DMS153 treated with DMSO at 0.1 percent for 48 hours (cell line): ENCODE results near the gene HCN4.
"Not testable (repeated sequence)": the region's sequence is repeated elsewhere in the genome, so short reads cannot be mapped to it uniquely, and the experiment has no call there.

Experiments used
- DNase-seq: peaks from one replicate; lab custom pipeline; 2025; ENCODE audit not compliant: unreplicated experiment; lab: John Stamatoyannopoulos, UW

The HCN4 gene

DNA sequence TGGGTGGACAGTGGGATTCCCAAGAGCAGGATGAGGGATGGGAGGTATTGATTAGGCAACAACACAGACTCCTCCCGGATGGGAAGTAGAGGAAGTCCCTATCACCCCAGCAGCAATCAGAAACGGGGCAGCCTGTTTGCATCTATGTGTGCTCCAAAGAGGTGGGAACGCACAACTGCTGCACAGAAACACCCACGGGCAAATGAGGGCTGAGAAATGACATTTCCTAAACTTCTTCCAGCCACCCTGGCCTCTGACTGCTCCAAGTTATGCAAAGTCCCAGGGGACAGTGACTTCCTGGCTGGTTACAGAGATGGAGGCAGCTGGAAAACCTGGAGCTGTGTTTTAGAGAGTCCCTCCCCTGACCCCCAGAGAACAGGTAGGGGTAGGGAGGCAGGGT lies 42.6 kb downstream of the HCN4 start:
- no peak for DNase-seq

DNA sequence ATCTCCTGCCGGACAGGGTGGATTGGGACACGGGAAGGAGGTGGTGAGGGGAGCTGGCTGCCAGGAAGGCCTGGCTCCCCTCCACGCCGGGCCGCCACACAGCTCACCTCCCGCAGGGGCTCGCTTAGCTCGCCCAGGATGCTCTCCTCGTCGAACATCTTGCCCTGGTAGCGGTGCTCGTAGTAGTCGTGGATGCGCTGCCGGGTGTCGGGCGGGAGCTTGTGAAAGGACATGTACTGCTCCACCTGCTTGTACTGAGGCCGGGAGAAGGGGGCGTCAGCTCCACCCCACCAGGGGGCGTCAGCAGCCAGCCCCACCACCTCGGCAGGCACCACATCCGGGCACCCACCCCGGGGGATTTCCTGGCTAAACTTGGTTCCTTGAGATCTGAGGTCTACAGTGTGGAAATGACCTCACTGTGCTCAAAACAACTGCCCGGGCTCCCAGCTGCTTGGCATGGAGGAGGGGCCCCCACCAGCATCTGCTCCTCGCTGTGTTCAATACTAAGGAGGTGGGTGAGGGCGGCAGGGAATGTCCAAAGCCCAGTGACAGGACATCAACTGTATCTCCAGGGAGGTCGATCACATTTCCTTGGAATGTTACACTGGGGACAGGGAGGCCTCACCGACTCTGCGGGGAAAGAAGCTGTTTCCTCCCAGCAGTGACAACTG lies 43.4 kb downstream of the HCN4 start:
- no peak for DNase-seq

DNA sequence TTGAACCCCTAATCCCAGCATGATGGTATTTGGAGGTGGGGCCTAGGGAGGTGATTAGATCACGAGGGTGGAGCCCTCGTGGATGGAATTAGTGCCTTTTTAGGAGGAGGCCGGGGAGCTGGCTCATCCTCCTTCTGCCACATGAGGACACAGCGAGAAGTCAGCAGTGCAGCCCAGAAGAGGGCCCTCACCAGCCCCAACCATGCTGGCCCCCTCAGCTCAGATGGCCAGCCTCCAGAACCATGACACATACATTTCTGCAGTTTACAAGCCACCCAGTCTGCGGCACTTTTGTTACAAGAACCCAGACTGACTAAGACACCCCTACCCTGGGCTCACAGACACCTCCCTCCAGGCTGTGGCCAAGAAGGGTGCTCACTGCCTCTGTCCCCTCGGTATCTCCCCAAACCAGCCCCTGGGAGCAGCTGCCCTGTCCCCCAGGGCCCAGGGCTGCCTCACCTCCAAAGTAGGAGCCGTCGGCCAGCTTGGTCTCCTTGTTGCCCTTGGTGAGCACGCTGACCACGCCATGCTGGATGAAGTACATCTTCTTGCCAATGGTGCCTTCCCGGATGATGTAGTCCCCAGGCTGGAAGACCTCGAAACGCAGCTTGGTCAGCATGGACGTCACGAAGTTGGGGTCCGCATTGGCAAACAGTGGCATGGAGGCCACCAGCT lies 44.1 kb downstream of the HCN4 start:
- no peak for DNase-seq

DNA sequence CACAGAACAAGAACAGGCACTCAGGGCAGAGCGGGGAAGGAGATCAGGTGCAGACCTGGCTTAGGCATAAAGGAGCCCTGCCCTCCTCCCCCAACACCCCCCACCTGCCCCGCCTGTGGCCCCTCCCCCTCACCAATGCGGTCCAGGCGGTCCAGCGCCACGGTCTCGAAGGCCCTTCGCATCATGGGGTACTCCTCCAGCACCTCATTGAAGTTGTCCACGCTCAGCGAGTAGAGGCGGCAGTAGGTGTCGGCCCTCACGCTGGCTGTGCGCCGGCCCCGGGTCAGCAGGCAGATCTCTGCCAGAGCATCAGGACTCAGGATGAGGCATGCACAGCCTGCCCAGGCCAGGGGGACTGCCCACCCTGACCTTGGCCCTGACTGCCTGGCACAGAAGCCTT lies 44.8 kb downstream of the HCN4 start:
- DNase-seq, result no peak

DNA sequence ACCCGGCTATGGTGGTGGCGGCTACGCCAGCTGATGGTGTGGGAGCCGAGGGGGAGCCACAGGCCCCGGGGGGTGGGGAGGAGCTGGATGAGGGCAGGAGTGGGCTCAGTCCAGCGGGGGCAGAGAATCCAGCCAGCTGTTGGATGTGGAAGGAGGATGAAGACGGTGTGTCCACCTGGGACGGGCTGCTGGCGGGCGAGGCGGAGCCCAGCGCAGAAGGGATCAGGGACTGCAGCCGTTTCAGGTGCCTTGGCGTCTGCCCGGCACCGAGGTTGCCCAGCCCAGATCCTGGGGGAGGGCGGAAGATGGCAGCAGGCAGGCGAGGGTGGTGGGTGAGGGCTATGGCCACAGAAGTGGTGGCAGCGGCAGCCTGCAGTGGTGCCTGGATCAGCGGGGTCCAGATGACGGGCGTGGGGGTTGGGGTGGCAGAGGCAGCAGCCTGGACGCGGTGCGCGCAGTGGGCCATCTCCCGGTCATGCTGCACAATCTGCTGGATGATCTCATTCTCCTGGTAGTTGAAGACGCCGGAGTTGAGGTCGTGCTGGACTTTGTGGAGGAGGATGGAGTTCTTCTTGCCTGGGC lies 45.3 kb downstream of the HCN4 start:
- no peak for DNase-seq

DNA sequence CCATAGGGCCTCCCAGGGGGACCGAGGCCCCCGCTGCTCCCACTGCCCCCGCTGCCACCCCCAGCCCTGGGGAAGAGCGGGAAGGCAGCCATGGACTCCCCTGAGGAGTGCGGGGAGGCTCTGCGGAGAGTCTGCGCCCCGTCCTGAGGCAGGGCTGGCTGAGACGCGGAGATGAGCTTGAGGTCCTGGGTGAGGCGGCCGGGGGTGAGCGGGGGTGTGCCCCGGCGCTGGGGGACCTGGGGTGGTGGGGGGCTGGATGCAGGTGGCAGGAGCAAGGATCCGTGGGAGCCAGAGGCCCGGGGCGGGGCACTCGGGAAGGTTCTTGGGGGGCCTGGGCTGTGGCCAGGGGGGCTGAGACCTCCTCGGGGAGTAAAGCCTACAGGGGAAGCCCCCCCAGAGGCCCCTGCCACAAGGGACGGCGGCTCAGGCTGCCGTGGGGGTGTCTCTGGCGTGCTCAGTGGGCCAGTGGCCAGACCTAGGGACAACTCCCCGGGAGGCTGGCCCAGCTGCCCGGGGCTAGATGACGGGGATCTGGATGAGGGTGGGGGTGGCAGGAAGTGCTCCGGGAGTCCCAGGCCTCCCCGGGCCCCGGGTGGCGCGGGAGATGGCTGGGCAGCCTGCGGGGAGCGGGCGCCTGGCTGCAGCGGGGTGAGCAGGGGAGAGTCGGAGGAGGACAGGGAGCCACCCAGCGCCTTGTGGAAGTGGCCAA lies 45.9 kb downstream of the HCN4 start:
- no peak for DNase-seq

DNA sequence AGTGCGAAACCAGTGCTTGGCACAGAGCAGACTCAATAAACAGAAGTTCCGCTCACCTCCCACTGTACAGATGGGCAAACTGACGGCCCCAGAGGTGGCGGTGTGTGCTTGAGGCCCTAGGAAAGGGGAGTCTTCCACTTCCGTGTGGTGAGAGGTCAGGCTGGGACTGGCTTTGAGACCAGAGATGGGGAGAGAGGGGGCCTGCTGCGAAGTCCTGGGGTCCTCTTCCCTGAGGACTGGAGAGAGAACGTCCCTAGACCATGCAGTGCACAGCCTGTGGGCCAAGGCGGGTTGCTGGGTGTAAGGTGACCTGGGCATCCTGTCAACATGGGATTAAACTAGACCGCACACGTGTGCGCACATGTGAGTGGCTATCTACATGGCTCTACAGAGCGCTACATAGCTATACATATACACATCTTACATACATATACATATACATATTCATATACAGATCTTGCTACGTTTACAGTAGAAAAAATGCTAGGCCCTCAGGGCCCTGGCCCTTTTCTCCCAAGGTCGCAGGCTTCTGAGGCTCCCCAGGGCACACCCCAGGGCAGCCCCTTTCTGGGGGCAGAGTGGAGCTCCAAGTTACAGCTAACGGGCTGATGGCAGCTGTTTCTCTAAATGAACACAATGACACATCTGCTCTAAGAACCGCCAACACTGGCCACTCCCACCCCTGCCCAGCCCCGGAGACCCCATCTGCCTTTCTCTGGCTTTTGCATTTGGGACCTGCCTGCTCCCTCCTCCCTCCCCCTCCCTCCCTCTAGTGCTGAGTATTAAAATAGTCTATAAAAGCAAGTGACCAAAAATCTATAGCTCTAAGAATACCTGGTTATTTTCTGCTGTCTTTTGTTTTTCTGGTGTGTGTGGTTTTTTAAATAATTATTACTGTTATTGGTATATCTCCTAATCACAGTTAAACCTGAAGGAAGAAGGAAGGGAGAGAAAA lies 47.0 kb downstream of the HCN4 start:
- no peak for DNase-seq

DNA sequence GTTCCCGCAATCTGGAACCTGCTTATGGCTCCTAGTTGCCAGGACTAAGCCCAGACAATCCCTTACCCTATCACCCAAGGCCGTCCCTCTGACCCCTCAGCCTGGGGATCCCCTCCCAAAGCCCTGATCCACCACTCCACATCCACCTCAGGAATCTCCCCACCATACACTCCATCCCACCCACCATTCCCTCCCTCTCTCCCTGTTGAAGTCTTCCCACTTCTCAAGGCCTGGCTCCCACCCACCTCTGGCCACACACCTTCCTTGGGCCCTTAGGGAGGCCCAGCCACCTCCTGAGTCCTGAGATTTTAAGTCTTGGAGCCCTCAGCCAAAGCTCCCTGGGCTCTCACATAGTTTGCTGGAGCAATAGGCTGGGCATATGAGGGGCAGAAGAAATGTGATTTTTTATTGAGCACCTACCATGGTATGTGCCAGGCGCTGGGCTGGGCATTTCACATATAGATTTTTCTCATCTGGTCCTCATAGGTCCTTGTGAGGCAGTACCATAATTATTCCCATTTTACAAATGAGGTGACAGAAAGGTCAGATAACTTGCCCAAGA lies 48.1 kb downstream of the HCN4 start:
- DNase-seq, result no peak

DNA sequence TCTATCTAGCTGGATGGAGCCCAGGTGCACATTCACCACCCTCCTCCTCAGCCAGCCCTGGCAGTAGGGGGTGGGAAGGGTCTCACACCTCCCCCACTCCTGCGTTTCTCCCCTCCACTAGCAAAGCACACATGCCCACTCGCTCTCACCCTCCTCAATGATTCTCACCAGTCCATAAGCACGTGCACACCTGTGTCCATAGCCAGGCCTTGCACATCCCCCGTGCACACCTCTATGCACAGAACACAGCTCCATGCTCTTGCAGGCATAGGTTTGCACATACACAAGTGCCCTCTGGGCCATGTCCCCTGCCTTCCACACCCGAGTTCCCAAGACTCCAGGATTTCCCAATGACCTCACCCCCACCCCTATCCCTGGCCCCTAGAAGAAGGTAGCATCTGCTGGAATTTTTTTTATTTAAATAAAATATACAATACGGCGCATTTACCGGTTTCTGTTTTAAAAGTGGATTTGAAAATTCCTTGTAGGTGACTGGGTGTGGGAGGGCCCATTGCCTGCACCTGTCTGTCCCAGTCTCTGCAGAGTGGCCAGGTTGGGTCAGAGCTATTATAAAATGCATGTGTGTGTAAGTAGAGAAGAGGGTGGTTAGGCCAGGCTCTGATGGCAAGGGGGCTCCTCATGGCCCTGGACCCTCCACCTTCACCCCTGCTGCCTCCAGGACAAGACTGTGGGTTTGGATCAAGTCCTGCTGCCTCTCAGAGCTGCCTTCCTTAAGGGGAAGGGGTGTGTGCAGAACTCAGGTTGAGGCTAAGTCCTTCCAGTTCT lies 49.1 kb downstream of the HCN4 start:
- no peak for DNase-seq

DNA sequence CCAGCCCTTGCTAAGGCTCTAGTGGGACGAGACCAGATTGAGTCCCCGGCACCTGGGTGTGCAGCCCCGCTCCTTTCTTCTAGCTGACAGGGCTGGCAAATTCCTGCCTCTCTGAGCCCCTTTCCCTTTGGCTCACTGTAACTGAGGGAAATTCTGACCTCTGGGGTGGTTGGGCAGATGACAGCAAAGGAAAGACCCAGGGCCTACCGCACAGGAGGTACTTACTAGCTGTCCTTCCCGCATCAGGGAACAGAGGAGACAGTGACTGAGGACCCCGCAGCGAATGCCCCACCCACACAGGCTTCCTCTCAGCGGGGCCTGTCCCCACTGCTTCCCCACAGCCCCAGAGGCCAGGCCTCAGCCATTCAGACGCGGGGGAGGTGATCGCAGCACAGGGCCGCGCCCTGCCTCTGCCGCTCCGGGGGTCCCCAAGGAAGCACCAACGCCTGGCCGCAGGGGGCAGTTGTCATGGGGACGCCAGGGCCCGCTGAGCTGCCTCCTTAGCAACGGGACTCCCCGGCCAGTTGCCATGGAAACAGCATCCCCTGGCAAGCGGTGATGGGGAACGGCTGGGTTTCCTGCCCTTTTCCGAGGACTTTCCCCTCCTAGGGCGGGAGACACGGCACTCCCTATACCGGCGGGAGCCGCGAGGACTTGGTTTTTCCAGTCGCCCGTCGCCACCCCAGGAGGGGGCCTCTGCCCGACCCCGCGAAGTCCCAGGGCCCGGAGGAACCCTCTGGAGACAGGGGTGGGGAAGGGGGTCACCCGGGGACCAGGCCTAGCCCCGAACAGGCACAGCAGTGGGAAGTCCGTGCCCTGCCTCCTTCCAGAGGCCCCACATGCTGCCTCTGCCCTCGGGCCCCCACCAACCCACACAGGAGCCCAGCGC lies 50.1 kb downstream of the HCN4 start:
- no peak for DNase-seq

DNA sequence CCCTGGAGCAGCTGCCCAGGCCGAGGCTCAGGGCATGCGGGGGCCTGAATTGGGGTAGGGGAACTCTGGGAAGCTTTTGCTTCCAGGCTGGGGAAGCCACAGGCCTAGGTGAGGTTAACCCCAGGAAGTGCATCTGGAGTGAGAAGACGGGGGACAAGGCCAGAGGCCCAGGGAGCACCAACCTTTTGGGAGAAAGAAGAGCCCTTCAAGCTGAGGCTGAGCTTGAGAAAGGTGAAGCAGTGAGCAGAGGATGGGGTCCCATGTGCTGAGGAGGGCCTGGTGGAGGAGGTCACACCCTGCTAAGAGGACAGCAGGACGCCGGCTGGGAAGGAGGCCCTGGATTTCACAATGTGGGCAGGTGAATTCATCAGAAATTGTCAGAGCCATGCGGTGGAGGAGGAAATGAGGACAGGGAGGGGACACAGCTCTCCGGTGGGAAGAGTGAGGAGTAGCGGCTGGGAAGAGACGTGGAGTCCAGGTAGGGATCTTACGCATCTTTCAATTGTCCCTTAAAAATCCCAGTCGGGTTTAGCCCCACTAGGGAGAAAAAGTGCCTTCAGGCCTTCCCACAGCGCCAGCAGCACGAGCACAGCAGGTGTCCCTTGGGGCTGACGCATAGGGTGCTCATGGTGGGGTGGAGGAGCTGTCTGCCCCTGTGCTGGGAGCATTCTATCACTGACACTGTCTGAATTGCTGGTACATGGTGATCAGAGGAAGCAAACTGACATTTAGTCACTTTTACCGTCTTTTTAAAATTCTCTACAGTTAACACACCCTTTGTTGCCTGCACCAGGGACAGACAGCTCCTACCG lies 50.9 kb downstream of the HCN4 start:
- no peak for DNase-seq

DNA sequence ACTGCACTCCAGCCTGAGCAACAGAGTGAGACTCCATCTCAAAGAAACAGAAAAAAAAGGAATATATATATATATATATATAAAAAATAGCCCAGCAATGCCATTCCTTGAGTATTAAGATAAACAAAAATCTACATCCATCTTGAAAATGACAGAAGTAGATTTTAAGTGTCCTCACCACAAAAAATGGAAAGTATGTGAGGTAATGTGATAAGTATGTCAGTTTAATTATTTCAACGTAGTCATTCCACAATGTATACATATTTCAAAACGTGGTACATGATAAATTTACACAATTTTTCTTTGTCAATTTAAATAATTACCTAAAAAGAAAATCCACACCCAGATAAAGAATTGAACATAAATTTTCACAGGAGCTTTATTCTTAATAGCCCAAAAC lies 54.9 kb downstream of the HCN4 start:
- DNase-seq, result no peak

DNA sequence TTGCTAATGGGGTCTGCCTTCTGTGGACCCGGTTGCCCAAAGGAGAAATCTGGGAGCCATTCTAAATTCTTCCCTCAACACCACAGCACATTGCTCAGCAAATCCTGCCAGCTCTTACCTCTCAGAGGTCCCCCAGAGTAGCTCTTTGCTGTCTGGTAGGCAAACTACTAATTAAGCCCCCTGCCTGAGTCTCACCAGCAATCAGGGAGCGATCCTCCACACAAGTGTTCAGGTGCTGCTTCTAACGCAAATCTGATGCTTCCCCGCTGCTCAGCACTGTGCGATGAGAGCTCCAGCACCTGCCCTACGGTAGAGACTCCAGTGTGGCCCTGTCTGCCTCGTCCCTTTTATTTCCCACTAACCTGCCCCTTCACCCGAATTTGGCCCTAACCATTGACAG lies 60.5 kb downstream of the HCN4 start:
- DNase-seq, result no peak

DNA sequence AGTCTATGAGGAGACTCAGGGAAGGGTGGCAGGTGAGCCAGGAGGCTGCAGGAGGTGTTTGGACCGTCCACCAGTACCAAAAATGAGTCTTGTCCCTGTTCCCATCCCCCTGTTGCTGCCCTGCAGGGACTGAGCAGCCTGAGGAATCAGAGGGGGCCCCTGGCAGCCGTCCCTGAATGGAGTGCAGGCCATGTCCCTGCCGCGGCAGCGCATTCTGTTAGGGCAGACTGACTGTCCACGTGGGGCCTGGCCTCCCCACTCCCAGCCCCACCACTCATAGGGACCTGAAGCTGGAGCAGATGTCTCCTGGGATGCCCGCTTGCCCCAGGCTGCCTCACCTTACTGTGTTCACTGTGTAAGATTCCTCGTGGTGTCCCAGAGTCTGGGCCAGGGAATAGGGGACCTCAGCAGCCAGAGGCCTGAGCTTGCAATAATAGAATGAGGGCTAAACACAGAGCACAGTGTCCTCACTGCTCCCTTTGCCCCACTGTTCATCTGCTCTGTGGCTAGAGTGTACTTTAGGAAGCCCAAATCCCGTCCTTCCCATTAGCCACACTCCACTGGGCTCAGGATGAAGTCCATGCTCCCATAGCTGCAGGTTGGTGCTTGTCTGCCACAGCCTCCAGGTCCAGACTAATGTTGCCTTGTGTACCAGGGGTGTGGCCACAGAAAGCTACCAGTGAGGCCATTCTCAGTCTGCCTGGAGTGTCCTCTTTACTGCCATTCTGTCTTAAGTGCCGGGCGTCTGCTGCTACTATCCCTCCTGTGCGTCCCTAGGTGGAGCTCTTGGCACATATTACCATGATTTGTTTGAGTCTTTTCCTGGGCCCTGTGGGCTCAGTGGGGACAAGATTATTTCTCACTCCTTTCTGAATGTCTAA lies 63.2 kb downstream of the HCN4 start:
- DNase-seq, result peak; percentile 39

DNA sequence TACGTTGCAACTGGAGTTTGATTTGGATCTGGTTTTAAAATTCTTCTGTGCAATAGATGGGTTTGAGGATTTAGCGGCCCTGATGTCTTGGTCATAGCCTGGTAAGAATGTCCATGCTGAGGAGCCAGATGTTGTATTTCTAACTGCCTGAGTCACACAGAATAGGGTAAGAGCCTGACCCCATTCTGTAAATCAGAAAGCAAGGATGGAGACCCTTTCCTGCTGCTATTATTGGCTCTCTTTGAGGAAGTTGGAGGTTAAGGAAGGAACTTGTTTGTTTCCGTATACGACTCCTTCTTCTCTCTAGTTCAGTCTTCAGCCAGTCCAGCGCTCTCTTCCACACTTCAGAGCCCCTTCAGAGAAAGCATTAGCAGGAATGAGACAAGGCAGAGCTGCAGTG lies 65.1 kb downstream of the HCN4 start:
- DNase-seq, result no peak

DNA sequence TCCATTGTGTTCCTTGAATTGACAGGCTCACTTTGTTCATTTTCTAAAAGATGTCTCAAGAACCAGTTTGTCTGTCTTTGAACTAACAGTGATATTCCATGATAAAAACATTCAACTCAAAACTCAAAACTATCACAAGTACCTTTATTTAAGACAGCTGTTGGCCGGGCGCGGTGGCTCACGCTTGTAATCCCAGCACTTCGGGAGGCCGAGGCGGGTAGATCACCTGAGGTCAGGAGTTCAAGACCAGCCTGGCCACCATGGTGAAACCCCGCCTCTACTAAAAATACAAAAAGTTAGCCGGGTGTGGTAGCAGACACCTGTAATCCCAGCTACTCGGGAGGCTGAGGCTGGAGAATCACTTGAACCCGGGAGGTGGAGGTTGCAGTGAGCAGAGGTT lies 68.5 kb downstream of the HCN4 start:
- DNase-seq, result not testable (repeated sequence)
